MM.1S (cell line): ENCODE results near the gene MFRP.

Experiments
- CTCF ChIP-seq: fragments of 300-600 bp; sonication (generic); IDR thresholded peaks from 2 replicates; pipeline ENCODE4 v1.5.1; 2016; ENCODE audit warnings: antibody characterized with exemption, low read length, mixed read lengths
- EZH2 ChIP-seq: fragments of 300-600 bp; sonication (generic); optimal IDR thresholded peaks from 2 replicates; pipeline ENCODE3; 2017; ENCODE audit warnings: low read depth, mild to moderate bottlenecking, antibody characterized with exemption, low read length, mixed read lengths
- EZH2phosphoT487 ChIP-seq: fragments of 300-600 bp; sonication (generic); IDR thresholded peaks from 2 replicates; pipeline ENCODE4 v1.6.1; 2018; ENCODE audit warnings: antibody characterized with exemption, low read length

- TF ChIP-seq CTCF (no peak), EZH2 (no peak), EZH2phosphoT487 (no peak)
These were observed 16.8 kb upstream of the MFRP start for GRCh38 chr11:119363081-119363850.
